HEK293T (cell line): ENCODE data around the gene MOGAT3.

Source experiments
- CTCF ChIA-PET: fragments of 350-600 bp; formaldehyde crosslinking; extraction: SDS; loops from one replicate; lab custom pipeline; 2021; ENCODE audit warnings: antibody characterized with exemption, inconsistent platforms; lab: Yijun Ruan, JAX
- POLR2A ChIA-PET: fragments of 350-600 bp; formaldehyde crosslinking; extraction: SDS; loops from one replicate; lab custom pipeline; 2020; ENCODE audit warnings: antibody characterized with exemption, inconsistent platforms; lab: Yijun Ruan, JAX
- DNase-seq: peaks from one replicate; pipeline ENCODE4 v3.0.0; 2012; ENCODE audit warnings: mixed read lengths; ENCODE audit errors: extremely low spot score
- ARNT ChIP-seq: fragments of 450-650 bp; IDR thresholded peaks from 2 replicates; pipeline ENCODE4 v1.6.1; 2017; ENCODE audit warnings: mild to moderate bottlenecking
- BHLHE40 ChIP-seq: fragments of 450-650 bp; IDR thresholded peaks from 2 replicates; pipeline ENCODE4 v1.6.1; 2016; ENCODE audit warnings: mild to moderate bottlenecking, moderate library complexity, borderline replicate concordance
- CTBP1 ChIP-seq: fragments of 450-650 bp; IDR thresholded peaks from 2 replicates; pipeline ENCODE4 v1.6.1; 2016; ENCODE audit warnings: borderline replicate concordance
- ELF4 ChIP-seq: fragments of 450-650 bp; IDR thresholded peaks from 2 replicates; pipeline ENCODE4 v1.6.1; 2017; ENCODE audit warnings: antibody characterized with exemption
- FOXA1 ChIP-seq: fragments of 450-650 bp; IDR thresholded peaks from 2 replicates; pipeline ENCODE4 v1.6.1; 2016; ENCODE audit warnings: mild to moderate bottlenecking
- FOXK2 ChIP-seq: fragments of 450-650 bp; IDR thresholded peaks from 2 replicates; pipeline ENCODE4 v1.6.1; 2016; ENCODE audit warnings: mild to moderate bottlenecking
- FOXM1 ChIP-seq: fragments of 450-650 bp; IDR thresholded peaks from 2 replicates; pipeline ENCODE4 v1.6.1; 2017; ENCODE audit warnings: mild to moderate bottlenecking, borderline replicate concordance
- HDGF ChIP-seq: fragments of 450-650 bp; IDR thresholded peaks from 2 replicates; pipeline ENCODE4 v1.6.1; 2017; ENCODE audit warnings: antibody characterized with exemption, borderline replicate concordance
- L3MBTL2 ChIP-seq: fragments of 450-650 bp; conservative IDR thresholded peaks from 2 replicates; pipeline ENCODE4 v1.6.1; 2016; ENCODE audit warnings: mild to moderate bottlenecking
- LEF1 ChIP-seq: fragments of 450-650 bp; IDR thresholded peaks from 2 replicates; pipeline ENCODE4 v1.6.1; 2017; ENCODE audit warnings: mild to moderate bottlenecking, borderline replicate concordance
- NFRKB ChIP-seq: fragments of 450-650 bp; IDR thresholded peaks from 2 replicates; pipeline ENCODE4 v1.6.1; 2016; ENCODE audit warnings: mild to moderate bottlenecking, moderate library complexity
- SP1 ChIP-seq: fragments of 450-650 bp; IDR thresholded peaks from 2 replicates; pipeline ENCODE4 v1.6.1; 2017
- SUZ12 ChIP-seq: fragments of 450-650 bp; IDR thresholded peaks from 2 replicates; pipeline ENCODE4 v1.6.1; 2016; ENCODE audit warnings: mild to moderate bottlenecking
- TARDBP ChIP-seq: fragments of 450-650 bp; IDR thresholded peaks from 2 replicates; pipeline ENCODE4 v1.6.1; 2016
- ZNF384 ChIP-seq: fragments of 450-650 bp; IDR thresholded peaks from 2 replicates; pipeline ENCODE4 v1.6.1; 2016
- TF ChIP-seq, protein P1 (sequence below): fragments of 450-650 bp; IDR thresholded peaks from 2 replicates; pipeline ENCODE4 v1.6.1; 2016

Gene MOGAT3

DNA sequence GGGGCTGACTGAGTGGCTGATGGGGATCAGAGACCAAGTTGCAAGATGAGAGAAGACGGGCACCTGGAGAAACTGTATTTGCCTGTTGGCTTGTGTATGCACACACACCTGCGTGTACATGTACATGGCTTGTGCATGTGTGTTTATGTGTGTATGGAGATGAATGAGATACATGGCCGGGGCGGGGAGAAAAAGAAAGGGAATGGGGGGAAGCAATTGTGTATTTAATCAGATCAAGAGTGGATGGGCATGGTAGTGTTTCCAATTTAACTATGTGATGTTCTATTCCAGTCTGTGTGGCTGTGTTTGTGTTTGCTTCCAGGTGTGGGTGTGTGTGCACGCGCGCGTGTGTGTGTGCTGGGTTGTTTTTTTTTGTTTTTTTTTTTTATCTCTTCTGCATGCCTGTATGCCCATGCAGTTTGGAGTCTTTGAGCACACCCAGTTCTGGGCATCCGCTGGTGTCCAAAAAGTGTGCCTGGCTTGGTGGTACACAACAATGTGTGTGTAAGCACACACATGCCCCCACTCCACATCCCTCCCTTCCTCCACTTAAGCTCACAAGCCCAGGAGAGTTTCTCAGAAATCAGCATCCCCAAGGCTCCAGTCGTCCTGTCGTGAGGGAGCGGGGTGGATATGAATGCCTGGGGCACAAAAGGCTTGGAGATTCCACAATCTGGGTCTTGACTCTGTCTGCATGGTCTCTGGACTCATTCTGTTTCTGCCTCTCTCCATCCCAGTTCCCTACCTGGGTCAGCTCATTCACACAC is 33.0 kb downstream of the MOGAT3 start:
- DNase-seq, result no peak
- POLR2A ChIA-PET, result interaction anchor here (1.1 kb wide), 1 partner anchor 279 kb away, joined by 4 read pairs; no protein-coding TSS in a partner anchor
- CTCF ChIA-PET, result interaction anchor here (0.7 to 1.8 kb wide), 2 partner anchors 10 to 24 kb away, joined by 5 to 8 read pairs; no protein-coding TSS in a partner anchor
- no peak for TF ChIP-seq LEF1
- no peak for TF ChIP-seq CTBP1
- TF ChIP-seq TARDBP, result no peak
- TF ChIP-seq BHLHE40, result no peak
- no peak for TF ChIP-seq SP1
- TF ChIP-seq ARNT, result no peak
- TF ChIP-seq ELF4, result no peak

DNA sequence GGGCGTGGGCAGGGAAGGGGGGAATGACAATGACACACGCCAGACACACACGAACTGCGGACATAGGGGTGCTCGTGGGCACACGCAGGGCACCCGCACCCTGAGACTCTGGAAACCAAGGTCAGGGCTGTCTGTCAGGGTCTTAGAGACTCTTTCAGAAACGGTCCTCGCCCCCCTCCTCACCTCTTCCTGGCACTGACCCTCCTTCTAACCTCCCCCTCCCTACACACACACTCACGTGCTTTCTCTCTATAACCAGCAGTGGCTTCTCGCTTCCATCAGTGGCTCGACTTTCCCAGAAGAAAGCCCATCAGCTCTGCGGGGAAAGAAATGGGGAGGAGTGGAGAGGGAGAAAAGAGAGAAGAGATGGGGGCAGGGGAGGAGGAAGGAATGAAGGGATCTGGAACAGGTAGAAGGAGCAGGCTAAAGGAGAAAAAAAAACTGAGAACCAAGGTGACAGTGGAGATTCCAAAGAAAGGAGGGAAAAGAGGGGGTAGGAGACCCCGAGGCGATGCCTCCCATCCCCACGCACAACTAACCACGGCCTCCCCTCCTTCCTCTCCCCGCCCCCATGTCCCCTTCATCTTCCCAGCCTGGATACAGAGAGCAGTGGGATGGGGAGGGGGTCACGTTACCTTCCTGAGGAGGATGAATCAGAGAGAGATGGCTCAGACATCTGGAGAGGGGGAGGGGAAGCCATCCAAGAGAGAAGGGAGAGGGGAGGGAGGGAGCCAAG is 33.8 kb downstream of the MOGAT3 start:
- no peak for DNase-seq
- CTCF ChIA-PET, result no interaction called here
- no peak for TF ChIP-seq SUZ12
- no peak for TF ChIP-seq ELF4
- TF ChIP-seq LEF1, result no peak
- no peak for TF ChIP-seq ZNF384
- no peak for TF ChIP-seq HDGF
- TF ChIP-seq L3MBTL2, result no peak
- no peak for TF ChIP-seq SP1
- no peak for TF ChIP-seq FOXM1
- TF ChIP-seq, protein P1, sequence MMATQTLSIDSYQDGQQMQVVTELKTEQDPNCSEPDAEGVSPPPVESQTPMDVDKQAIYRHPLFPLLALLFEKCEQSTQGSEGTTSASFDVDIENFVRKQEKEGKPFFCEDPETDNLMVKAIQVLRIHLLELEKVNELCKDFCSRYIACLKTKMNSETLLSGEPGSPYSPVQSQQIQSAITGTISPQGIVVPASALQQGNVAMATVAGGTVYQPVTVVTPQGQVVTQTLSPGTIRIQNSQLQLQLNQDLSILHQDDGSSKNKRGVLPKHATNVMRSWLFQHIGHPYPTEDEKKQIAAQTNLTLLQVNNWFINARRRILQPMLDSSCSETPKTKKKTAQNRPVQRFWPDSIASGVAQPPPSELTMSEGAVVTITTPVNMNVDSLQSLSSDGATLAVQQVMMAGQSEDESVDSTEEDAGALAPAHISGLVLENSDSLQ, result no peak
- TF ChIP-seq ARNT, result no peak
- TF ChIP-seq FOXA1, result no peak
- TF ChIP-seq NFRKB, result no peak
- no peak for TF ChIP-seq TARDBP
- TF ChIP-seq CTBP1, result no peak
- no peak for TF ChIP-seq BHLHE40
- no peak for TF ChIP-seq FOXK2
- POLR2A ChIA-PET, result no interaction called here

DNA sequence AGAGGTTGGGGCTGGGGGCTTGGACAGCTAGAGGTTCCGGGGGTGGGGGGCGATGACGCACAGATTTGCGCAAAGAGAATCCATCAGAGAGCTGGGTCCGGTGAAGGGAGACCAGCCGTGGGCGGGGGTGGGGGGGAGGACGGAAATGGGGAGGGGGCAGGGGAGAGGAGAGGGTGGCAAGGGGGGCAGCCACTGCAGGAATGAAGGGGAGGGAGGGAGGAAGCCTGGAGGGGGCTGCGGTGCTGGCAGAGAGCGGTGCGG is 34.3 kb downstream of the MOGAT3 start:
- no peak for DNase-seq
- TF ChIP-seq FOXA1 (no peak), HDGF (no peak), FOXM1 (no peak), ARNT (no peak), CTBP1 (no peak), NFRKB (no peak)
- TF ChIP-seq, protein P1, result no peak
- ChIA-PET CTCF (interaction anchor here (1.1 kb wide), 1 partner anchor 116 kb away, joined by 3 read pairs; no protein-coding TSS in a partner anchor), POLR2A (no interaction called here)

DNA sequence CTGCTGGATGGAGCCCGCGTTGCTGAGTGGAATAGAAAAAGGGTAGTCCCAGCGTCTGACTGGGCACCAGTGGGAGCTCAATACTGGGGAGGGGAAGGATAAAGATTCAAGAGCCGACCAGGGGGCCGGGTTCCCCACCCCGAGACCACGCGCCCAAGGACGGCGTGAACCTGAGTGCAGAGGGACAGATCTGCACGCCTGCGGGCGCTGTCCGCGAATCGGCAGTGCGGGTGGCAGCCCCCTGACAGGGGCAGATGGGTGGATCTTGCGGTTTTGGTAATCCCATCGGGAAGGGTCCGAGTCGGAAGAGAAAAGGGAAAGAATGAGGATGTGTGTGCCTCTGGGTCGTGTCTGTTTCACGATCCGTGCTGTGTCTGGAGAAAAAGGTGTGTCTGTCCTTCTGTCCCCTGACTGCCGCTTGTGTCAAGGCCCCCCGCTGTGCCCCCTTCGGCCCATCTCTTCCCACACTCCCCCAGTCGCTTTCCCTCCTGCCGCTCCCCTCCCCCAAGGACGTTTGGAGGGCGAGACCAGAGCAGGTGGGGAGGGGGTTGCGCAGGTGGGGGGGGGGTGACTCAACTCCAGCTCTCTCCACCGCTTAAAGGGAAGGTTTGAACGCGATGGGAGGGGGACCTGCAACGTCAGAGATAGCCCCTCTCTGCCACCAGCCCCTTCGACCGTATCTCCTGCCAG is 34.7 kb downstream of the MOGAT3 start:
- CTCF ChIA-PET, result interaction anchor here (0.7 to 1.5 kb wide), 3 partner anchors 22 to 117 kb away, joined by 3 to 7 read pairs (median 3); partner anchors contain the start of gene SERPINE1
- TF ChIP-seq FOXK2 (no peak), FOXM1 (no peak), ZNF384 (no peak), SUZ12 (no peak), ARNT (no peak), ELF4 (no peak), L3MBTL2 (no peak), TARDBP (no peak), LEF1 (no peak), FOXA1 (no peak), SP1 (no peak), BHLHE40 (no peak), CTBP1 (no peak), HDGF (no peak), NFRKB (no peak)
- TF ChIP-seq, protein P1, result no peak
- no peak for DNase-seq
- POLR2A ChIA-PET, result interaction anchor here (0.7 to 1.2 kb wide), 3 partner anchors 8 to 461 kb away, joined by 4 to 6 read pairs (median 4); partner anchors contain the start of gene POP7

DNA sequence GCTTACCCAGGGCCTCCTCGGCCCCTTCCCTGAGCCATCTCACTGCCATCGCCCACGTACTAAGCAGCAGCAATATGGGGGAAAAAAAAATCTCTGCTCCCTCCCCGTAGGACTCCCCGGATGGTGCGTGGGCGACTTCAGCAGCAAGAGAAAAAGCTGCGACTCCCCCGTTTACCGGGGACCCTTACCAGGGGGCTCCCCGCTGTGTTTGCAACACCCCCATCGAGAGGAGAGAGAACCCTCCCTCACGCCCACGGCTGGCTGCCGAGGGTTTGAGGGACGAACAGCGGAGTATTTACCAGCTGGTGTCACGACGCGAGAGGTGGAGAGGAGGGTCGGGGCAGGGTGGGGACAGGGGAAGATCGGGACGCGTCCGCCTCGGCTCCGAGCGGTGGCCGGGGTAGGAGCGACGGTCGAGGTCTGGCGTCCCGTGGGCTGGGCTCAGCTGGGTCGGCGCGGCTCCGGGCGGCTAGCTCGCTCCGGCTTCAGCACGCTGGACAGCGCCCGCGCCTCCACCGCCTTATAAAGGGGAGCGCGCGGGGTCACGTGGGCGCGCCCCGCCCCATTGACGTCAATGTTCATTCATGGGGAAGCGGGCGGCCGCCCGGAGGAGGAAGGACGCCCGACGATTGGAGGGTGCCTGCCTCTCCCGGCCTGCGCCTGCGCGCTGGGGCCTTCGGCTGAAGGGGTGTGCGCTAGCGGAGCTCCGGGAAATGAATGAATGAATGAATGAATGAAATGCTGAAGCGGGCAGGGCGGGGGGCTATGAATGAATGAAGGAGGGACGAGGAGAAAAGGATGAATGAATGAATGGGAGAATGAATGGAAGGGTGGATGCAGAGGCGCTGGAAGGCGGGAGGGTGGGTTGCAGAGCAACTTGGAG is 35.5 kb downstream of the MOGAT3 start, which contains the start of gene VGF:
VGF (minus strand) TSS at position 495 of the 883 bp plus-strand sequence. CDS start 726 bp downstream, outside the sequence.
- ChIA-PET POLR2A (interaction anchor here (0.7 to 1.4 kb wide), 4 partner anchors 8 to 460 kb away, joined by 4 to 6 read pairs (median 4); partner anchors contain the start of gene POP7), CTCF (interaction anchor here (0.7 to 1.5 kb wide), 3 partner anchors 21 to 117 kb away, joined by 3 to 7 read pairs (median 3); partner anchors contain the start of gene SERPINE1)
- no peak for TF ChIP-seq CTBP1
- no peak for TF ChIP-seq SUZ12
- TF ChIP-seq L3MBTL2, result 0 out of 2 replicates have a peak, but pooled peaks have one; percentile 16
- no peak for TF ChIP-seq NFRKB
- TF ChIP-seq LEF1, result no peak
- TF ChIP-seq, protein P1, result no peak
- no peak for TF ChIP-seq ZNF384
- peak; percentile 91 for DNase-seq
